Activated CD8-positive, alpha-beta memory T cell treated with anti-CD3 and anti-CD28 coated beads for 1 hour (primary cell): Measurements from ENCODE around the gene RAP1GAP.
"Not testable (repeated sequence)": the region's sequence is repeated elsewhere in the genome, so short reads cannot be mapped to it uniquely, and the experiment has no call there.

ENCODE experiments used
- DNase-seq, 2 donors: peaks; one replicate each; pipeline ENCODE4 v3.0.0-alpha.2; 2020; ENCODE audit warnings: low read depth in 1 of 2; ENCODE audit errors: extremely low read depth in 1 of 2

The RAP1GAP gene

GRCh38 chr1:21647431-21648351 is 21.5 kb downstream of the RAP1GAP start:
- DNase-seq: no peak

GRCh38 chr1:21645550-21645949 is 23.6 kb downstream of the RAP1GAP start:
- no peak for DNase-seq

GRCh38 chr1:21644906-21645305 is 24.3 kb downstream of the RAP1GAP start:
- DNase-seq: no peak

GRCh38 chr1:21644348-21644747 is 24.8 kb downstream of the RAP1GAP start:
- no peak for DNase-seq

GRCh38 chr1:21643624-21644023 is 25.5 kb downstream of the RAP1GAP start:
- no peak for DNase-seq

GRCh38 chr1:21641967-21642739 is 27.0 kb downstream of the RAP1GAP start:
- DNase-seq: no peak

- DNase-seq: no peak
These were observed 27.6 kb downstream of the RAP1GAP start for GRCh38 chr1:21641537-21641936.

- DNase-seq: no peak
These were observed 28.1 kb downstream of the RAP1GAP start for GRCh38 chr1:21641076-21641475.

- no peak for DNase-seq
These were observed 28.5 kb downstream of the RAP1GAP start for GRCh38 chr1:21640653-21641052.

- no peak for DNase-seq
These were observed 29.5 kb downstream of the RAP1GAP start for GRCh38 chr1:21639594-21640041.

GRCh38 chr1:21638531-21639341 is 30.4 kb downstream of the RAP1GAP start:
- no peak for DNase-seq

- DNase-seq: no peak
These were observed 31.6 kb downstream of the RAP1GAP start for GRCh38 chr1:21637514-21637913.

- DNase-seq: no peak
These were observed 33.1 kb downstream of the RAP1GAP start for GRCh38 chr1:21636029-21636428.

GRCh38 chr1:21634806-21635535 is 34.2 kb downstream of the RAP1GAP start:
- no peak for DNase-seq

GRCh38 chr1:21633992-21634805 is 35.0 kb downstream of the RAP1GAP start:
- DNase-seq: no peak

- no peak for DNase-seq
These were observed 35.9 kb downstream of the RAP1GAP start for GRCh38 chr1:21633141-21633755.

GRCh38 chr1:21631944-21632887 is 36.9 kb downstream of the RAP1GAP start:
- no peak for DNase-seq

- not testable (repeated sequence) for DNase-seq
These were observed 37.6 kb downstream of the RAP1GAP start for GRCh38 chr1:21631590-21631943.
